ENCODE measurements around the gene CDADC1. TPM values are rescaled to one million over a fixed set of nuclear protein-coding genes. Genes with fewer than 3 reads are reported as not detected.

Gene CDADC1
- total RNA-seq, 1 experiment from 2014 or later: 4.0 TPM

DNA sequence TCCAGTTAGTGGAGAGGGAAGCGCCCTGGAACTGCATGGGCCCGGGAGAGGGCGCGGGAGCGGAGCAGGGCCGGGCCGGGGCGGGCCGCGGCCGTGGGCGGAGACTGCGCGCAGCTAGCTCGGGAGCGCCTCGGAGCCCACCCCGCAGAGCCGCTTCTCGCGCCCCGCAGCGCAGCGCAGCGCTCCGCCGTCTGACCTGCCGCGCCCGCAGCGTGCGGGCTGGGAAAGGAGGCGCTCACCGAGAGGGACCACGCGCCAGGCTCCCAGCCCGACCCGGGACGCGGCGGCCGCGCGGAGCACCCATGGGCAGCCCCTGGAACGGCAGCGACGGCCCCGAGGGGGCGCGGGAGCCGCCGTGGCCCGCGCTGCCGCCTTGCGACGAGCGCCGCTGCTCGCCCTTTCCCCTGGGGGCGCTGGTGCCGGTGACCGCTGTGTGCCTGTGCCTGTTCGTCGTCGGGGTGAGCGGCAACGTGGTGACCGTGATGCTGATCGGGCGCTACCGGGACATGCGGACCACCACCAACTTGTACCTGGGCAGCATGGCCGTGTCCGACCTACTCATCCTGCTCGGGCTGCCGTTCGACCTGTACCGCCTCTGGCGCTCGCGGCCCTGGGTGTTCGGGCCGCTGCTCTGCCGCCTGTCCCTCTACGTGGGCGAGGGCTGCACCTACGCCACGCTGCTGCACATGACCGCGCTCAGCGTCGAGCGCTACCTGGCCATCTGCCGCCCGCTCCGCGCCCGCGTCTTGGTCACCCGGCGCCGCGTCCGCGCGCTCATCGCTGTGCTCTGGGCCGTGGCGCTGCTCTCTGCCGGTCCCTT, 27.5 kb upstream of the CDADC1 start, which contains the start of gene MLNR (continued):
- TF ChIP-seq, protein P1, sequence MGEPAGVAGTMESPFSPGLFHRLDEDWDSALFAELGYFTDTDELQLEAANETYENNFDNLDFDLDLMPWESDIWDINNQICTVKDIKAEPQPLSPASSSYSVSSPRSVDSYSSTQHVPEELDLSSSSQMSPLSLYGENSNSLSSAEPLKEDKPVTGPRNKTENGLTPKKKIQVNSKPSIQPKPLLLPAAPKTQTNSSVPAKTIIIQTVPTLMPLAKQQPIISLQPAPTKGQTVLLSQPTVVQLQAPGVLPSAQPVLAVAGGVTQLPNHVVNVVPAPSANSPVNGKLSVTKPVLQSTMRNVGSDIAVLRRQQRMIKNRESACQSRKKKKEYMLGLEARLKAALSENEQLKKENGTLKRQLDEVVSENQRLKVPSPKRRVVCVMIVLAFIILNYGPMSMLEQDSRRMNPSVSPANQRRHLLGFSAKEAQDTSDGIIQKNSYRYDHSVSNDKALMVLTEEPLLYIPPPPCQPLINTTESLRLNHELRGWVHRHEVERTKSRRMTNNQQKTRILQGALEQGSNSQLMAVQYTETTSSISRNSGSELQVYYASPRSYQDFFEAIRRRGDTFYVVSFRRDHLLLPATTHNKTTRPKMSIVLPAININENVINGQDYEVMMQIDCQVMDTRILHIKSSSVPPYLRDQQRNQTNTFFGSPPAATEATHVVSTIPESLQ (CRISPR knock-in tag; IDR thresholded peaks at IDR 0.05): no peak
- TF ChIP-seq ZBTB21 (CRISPR knock-in tag; IDR thresholded peaks at IDR 0.05; ENCODE audit: borderline replicate concordance) (no peak), ELF4 (CRISPR knock-in tag; IDR thresholded peaks at IDR 0.05; ENCODE audit: low read depth) (peak; percentile 21; the same call in 1 of the 2 replicates), ZNF121 (CRISPR knock-in tag; IDR thresholded peaks at IDR 0.05) (no peak), ATF1 (CRISPR knock-in tag; IDR thresholded peaks at IDR 0.05) (no peak), ZNF232 (CRISPR knock-in tag; IDR thresholded peaks at IDR 0.05) (peak; percentile 83; the same call in 1 of the 2 replicates), JUN (CRISPR knock-in tag; IDR thresholded peaks at IDR 0.05) (peak; percentile 56; the same call in 1 of the 2 replicates), KAT7 (CRISPR knock-in tag; IDR thresholded peaks at IDR 0.05; ENCODE audit: borderline replicate concordance) (0 out of 2 replicates have a peak, but pooled peaks have one; percentile 50), NR3C1 (CRISPR knock-in tag; conservative IDR thresholded peaks at IDR 0.05; ENCODE audit: low read depth) (no peak), ZNF138 (CRISPR knock-in tag; conservative IDR thresholded peaks at IDR 0.05) (peak; percentile 26; the same call in 1 of the 2 replicates), EMX1 (CRISPR knock-in tag; IDR thresholded peaks at IDR 0.05) (no peak), MYBL2 (CRISPR knock-in tag; IDR thresholded peaks at IDR 0.05) (peak; percentile 86), PRRX2 (CRISPR knock-in tag; IDR thresholded peaks at IDR 0.05) (no peak), TEAD4 (CRISPR knock-in tag; IDR thresholded peaks at IDR 0.05) (peak; percentile 61; the same call in 1 of the 2 replicates), CREB1 (CRISPR knock-in tag; IDR thresholded peaks at IDR 0.05) (peak; percentile 79; the same call in 1 of the 2 replicates), CBFB (CRISPR knock-in tag; IDR thresholded peaks at IDR 0.05; ENCODE audit: low read depth) (peak; percentile 51; the same call in 1 of the 2 replicates), FOXP1 (CRISPR knock-in tag; IDR thresholded peaks at IDR 0.05; ENCODE audit: borderline replicate concordance) (peak; percentile 97), FOXJ3 (CRISPR knock-in tag; IDR thresholded peaks at IDR 0.05; ENCODE audit: borderline replicate concordance) (no peak), SMAD4 (CRISPR knock-in tag; IDR thresholded peaks at IDR 0.05) (peak; percentile 86; the same call in 1 of the 2 replicates), SOX15 (CRISPR knock-in tag; IDR thresholded peaks at IDR 0.05) (no peak), GABPB1 (CRISPR knock-in tag; IDR thresholded peaks at IDR 0.05) (0 out of 2 replicates have a peak, but pooled peaks have one; percentile 4)
- TF ChIP-seq, protein P2, sequence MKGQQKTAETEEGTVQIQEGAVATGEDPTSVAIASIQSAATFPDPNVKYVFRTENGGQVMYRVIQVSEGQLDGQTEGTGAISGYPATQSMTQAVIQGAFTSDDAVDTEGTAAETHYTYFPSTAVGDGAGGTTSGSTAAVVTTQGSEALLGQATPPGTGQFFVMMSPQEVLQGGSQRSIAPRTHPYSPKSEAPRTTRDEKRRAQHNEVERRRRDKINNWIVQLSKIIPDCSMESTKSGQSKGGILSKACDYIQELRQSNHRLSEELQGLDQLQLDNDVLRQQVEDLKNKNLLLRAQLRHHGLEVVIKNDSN (CRISPR knock-in tag; IDR thresholded peaks at IDR 0.05): peak; percentile 77
- TF ChIP-seq, protein P3, sequence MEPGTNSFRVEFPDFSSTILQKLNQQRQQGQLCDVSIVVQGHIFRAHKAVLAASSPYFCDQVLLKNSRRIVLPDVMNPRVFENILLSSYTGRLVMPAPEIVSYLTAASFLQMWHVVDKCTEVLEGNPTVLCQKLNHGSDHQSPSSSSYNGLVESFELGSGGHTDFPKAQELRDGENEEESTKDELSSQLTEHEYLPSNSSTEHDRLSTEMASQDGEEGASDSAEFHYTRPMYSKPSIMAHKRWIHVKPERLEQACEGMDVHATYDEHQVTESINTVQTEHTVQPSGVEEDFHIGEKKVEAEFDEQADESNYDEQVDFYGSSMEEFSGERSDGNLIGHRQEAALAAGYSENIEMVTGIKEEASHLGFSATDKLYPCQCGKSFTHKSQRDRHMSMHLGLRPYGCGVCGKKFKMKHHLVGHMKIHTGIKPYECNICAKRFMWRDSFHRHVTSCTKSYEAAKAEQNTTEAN (CRISPR knock-in tag; IDR thresholded peaks at IDR 0.05): peak; percentile 93
- TF ChIP-seq, protein P4, sequence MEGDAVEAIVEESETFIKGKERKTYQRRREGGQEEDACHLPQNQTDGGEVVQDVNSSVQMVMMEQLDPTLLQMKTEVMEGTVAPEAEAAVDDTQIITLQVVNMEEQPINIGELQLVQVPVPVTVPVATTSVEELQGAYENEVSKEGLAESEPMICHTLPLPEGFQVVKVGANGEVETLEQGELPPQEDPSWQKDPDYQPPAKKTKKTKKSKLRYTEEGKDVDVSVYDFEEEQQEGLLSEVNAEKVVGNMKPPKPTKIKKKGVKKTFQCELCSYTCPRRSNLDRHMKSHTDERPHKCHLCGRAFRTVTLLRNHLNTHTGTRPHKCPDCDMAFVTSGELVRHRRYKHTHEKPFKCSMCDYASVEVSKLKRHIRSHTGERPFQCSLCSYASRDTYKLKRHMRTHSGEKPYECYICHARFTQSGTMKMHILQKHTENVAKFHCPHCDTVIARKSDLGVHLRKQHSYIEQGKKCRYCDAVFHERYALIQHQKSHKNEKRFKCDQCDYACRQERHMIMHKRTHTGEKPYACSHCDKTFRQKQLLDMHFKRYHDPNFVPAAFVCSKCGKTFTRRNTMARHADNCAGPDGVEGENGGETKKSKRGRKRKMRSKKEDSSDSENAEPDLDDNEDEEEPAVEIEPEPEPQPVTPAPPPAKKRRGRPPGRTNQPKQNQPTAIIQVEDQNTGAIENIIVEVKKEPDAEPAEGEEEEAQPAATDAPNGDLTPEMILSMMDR (IDR thresholded peaks at IDR 0.05): 0 out of 2 replicates have a peak, but pooled peaks have one; percentile 12
- TF ChIP-seq, protein P5, sequence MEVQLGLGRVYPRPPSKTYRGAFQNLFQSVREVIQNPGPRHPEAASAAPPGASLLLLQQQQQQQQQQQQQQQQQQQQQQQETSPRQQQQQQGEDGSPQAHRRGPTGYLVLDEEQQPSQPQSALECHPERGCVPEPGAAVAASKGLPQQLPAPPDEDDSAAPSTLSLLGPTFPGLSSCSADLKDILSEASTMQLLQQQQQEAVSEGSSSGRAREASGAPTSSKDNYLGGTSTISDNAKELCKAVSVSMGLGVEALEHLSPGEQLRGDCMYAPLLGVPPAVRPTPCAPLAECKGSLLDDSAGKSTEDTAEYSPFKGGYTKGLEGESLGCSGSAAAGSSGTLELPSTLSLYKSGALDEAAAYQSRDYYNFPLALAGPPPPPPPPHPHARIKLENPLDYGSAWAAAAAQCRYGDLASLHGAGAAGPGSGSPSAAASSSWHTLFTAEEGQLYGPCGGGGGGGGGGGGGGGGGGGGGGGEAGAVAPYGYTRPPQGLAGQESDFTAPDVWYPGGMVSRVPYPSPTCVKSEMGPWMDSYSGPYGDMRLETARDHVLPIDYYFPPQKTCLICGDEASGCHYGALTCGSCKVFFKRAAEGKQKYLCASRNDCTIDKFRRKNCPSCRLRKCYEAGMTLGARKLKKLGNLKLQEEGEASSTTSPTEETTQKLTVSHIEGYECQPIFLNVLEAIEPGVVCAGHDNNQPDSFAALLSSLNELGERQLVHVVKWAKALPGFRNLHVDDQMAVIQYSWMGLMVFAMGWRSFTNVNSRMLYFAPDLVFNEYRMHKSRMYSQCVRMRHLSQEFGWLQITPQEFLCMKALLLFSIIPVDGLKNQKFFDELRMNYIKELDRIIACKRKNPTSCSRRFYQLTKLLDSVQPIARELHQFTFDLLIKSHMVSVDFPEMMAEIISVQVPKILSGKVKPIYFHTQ (CRISPR knock-in tag; IDR thresholded peaks at IDR 0.05): no peak
- TF ChIP-seq, protein P6, sequence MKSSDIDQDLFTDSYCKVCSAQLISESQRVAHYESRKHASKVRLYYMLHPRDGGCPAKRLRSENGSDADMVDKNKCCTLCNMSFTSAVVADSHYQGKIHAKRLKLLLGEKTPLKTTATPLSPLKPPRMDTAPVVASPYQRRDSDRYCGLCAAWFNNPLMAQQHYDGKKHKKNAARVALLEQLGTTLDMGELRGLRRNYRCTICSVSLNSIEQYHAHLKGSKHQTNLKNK (CRISPR knock-in tag; IDR thresholded peaks at IDR 0.05): no peak
- TF ChIP-seq, protein P7, sequence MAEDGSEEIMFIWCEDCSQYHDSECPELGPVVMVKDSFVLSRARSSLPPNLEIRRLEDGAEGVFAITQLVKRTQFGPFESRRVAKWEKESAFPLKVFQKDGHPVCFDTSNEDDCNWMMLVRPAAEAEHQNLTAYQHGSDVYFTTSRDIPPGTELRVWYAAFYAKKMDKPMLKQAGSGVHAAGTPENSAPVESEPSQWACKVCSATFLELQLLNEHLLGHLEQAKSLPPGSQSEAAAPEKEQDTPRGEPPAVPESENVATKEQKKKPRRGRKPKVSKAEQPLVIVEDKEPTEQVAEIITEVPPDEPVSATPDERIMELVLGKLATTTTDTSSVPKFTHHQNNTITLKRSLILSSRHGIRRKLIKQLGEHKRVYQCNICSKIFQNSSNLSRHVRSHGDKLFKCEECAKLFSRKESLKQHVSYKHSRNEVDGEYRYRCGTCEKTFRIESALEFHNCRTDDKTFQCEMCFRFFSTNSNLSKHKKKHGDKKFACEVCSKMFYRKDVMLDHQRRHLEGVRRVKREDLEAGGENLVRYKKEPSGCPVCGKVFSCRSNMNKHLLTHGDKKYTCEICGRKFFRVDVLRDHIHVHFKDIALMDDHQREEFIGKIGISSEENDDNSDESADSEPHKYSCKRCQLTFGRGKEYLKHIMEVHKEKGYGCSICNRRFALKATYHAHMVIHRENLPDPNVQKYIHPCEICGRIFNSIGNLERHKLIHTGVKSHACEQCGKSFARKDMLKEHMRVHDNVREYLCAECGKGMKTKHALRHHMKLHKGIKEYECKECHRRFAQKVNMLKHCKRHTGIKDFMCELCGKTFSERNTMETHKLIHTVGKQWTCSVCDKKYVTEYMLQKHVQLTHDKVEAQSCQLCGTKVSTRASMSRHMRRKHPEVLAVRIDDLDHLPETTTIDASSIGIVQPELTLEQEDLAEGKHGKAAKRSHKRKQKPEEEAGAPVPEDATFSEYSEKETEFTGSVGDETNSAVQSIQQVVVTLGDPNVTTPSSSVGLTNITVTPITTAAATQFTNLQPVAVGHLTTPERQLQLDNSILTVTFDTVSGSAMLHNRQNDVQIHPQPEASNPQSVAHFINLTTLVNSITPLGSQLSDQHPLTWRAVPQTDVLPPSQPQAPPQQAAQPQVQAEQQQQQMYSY (CRISPR knock-in tag; IDR thresholded peaks at IDR 0.05): peak; percentile 54; the same call in 1 of the 2 replicates

Measured in WTC11 (cell line).